ENCODE data around the gene TPCN2. TPM values are rescaled to one million over a fixed set of nuclear protein-coding genes. Genes with fewer than 3 reads are reported as not detected.

The TPCN2 gene
- total RNA-seq, 1 donor from 2014 or later = 14.2 TPM

DNA sequence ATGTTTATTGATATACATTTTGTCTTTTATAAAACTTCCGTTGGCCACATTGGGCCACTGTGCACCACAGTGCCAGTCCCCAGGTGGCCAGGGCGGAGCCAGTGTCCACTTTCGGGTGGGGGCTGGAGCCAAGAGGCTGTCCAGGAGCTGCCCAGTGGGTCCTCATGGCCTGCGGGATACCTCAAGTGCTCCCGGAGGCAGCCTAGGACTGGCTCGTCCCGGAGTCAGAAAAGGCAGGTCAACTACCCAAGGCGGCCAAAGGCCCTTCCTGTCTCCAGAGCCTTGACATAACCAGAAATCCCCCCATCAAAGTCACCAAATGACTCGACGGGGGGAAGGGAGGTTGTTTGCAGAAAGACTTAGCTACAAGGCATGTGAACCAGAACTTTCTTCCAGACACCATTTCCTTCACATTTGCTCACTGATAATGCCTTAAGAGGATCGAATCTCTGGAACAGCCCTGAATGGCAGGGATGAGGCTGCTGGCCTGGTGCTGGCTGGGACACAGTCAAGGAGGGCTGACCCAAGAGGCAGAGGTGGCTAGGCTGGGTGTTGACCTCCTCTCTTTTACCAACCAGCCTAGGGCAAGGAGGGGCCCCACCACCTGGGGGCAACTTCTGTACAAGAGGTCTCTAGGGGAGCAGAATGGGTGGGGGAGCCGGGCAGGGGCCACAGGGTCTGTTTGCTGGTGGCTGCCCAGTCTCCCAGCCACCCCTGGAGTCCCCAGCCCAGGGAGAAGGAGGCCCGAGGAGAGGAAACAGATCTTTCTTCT, 44.1 kb upstream of the TPCN2 start:
- Mint-ChIP-seq H3K4me1 (peaks cover 15% of the 10 kb centered on the region), H3K27me3 (ENCODE audit: low read depth) (peaks cover 2% of the 10 kb centered on the region), H3K27ac (ENCODE audit: unreplicated experiment) (no peak overlapping the region), H3K36me3 (ENCODE audit: low read depth) (no peaks in the 10 kb centered on the region), H3K4me3 (no peak overlapping the region), H3K9me3 (no peaks in the 10 kb centered on the region)
- DNase-seq (ENCODE audit: low read depth, low spot score) = no peak
- TF ChIP-seq, protein P1, sequence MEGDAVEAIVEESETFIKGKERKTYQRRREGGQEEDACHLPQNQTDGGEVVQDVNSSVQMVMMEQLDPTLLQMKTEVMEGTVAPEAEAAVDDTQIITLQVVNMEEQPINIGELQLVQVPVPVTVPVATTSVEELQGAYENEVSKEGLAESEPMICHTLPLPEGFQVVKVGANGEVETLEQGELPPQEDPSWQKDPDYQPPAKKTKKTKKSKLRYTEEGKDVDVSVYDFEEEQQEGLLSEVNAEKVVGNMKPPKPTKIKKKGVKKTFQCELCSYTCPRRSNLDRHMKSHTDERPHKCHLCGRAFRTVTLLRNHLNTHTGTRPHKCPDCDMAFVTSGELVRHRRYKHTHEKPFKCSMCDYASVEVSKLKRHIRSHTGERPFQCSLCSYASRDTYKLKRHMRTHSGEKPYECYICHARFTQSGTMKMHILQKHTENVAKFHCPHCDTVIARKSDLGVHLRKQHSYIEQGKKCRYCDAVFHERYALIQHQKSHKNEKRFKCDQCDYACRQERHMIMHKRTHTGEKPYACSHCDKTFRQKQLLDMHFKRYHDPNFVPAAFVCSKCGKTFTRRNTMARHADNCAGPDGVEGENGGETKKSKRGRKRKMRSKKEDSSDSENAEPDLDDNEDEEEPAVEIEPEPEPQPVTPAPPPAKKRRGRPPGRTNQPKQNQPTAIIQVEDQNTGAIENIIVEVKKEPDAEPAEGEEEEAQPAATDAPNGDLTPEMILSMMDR (conservative IDR thresholded peaks at IDR 0.05) = no peak

DNA sequence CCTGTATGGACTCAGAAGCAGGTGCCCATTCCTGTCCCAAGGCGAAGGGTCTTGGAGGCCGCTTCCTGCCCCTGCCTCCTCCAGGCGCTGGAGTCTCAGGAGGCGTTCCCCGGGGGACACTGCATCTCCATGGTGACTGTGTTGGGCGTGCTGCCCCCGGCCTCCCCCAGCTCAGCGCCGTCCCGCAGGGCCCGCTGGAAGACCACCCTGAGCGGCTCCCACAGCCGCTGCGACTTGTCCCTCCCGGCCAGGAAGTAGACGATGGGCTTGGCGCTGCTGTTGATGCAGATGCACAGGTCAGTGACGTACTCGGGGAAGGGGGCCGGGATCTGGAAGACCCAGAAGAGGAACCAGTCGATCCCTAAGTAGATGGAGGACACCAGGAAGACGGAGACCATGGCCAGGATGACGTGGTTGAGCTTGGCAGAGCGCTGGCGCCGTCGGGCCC, 43.5 kb upstream of the TPCN2 start:
- Mint-ChIP-seq H3K27me3 (ENCODE audit: low read depth) (peaks cover 2% of the 10 kb centered on the region), H3K36me3 (ENCODE audit: low read depth) (no peaks in the 10 kb centered on the region), H3K4me1 (peaks cover 15% of the 10 kb centered on the region), H3K27ac (ENCODE audit: unreplicated experiment) (no peak overlapping the region), H3K4me3 (no peak overlapping the region), H3K9me3 (no peaks in the 10 kb centered on the region)
- TF ChIP-seq, protein P1 (conservative IDR thresholded peaks at IDR 0.05) = no peak
- no peak for DNase-seq (ENCODE audit: low read depth, low spot score)

DNA sequence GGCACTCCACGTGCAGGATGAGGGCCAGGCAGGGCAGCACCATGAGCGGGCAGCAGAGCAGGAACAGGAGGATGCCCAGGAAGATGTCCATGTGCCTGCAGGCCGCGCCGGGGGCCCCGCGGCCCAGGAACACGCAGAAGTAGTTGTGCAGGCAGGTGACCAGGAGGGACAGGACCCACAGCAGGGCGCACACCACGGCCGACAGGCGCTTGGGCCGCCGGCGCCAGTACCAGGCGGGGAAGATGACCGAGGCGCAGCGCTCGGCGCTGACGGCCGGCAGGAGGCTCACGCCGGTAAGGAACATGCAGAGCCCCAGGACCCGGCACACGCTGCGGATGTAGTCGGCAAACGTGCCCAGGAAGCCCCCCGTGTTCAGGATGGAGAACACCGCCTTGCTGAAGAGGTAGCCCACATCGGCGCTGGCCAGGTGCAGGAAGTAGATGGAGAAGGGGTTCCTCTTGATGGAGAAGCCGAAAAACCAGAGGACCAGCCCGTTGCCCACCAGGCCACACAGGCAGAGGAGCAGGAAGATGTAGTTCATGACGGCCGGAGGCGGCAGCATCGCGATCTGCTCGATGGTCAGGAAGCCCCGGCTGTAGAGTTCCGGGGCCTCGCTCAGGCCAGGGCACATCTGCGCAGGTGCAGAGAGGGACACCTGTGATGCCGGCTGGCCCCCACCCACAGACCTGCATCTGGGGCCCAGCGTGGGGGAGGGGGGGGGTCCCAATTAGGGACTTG, 42.9 kb upstream of the TPCN2 start:
- TF ChIP-seq, protein P1 (conservative IDR thresholded peaks at IDR 0.05) = no peak
- peaks cover 2% of the 10 kb centered on the region for H3K27me3 Mint-ChIP-seq (ENCODE audit: low read depth)
- peaks cover 15% of the 10 kb centered on the region for H3K4me1 Mint-ChIP-seq
- H3K27ac Mint-ChIP-seq (ENCODE audit: unreplicated experiment) = no peak overlapping the region
- no peaks in the 10 kb centered on the region for H3K9me3 Mint-ChIP-seq
- no peak for DNase-seq (ENCODE audit: low read depth, low spot score)
- H3K36me3 Mint-ChIP-seq (ENCODE audit: low read depth) = no peaks in the 10 kb centered on the region
- no peak overlapping the region for H3K4me3 Mint-ChIP-seq

DNA sequence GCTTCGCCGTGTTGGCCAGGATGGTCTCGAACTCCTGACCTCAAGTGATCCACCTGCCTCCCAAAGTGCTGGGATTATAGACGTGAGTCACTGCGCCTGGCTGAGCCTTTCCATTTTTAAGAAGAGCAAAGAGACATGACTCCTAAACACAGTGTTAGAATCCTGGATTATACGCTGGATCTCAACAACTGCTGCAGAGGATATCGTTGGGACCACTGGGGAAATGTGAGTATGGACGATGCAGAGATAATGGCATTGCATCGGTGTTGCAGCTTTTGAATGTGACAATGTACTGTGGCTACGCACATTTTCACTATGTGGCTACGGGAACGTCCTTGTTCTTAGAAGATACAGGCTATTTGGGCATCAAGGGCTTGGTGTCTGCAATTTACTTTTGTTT, 41.9 kb upstream of the TPCN2 start:
- Mint-ChIP-seq H3K4me1 (peaks cover 20% of the 10 kb centered on the region), H3K36me3 (ENCODE audit: low read depth) (no peaks in the 10 kb centered on the region), H3K4me3 (no peak overlapping the region), H3K27me3 (ENCODE audit: low read depth) (peaks cover 7% of the 10 kb centered on the region), H3K27ac (ENCODE audit: unreplicated experiment) (no peak overlapping the region), H3K9me3 (no peaks in the 10 kb centered on the region)
- TF ChIP-seq, protein P1 (conservative IDR thresholded peaks at IDR 0.05) = no peak
- DNase-seq (ENCODE audit: low read depth, low spot score) = no peak

DNA sequence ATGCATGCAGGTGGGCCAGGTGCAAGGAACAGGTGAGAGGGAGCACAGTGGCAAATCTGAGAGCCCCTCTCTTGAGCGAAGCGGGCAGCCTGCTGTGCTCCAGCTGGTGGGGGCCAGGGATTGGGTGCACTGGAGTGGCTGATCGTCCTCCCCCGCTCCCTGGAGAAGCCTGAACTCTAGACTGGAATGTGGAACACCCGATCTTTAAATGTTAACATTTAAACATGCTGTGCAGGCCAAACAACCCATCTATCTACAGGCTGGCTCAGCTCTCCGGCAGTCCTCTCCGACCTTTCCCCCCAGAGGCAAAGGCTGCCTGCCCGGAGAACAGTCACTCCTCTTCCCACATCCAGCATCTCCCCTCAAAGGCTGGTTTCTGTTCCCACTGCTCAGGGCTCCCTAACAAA, 40.8 kb upstream of the TPCN2 start:
- no peak for DNase-seq (ENCODE audit: low read depth, low spot score)
- Mint-ChIP-seq H3K4me3 (no peak overlapping the region), H3K27ac (ENCODE audit: unreplicated experiment) (no peak overlapping the region), H3K27me3 (ENCODE audit: low read depth) (peaks cover 15% of the 10 kb centered on the region), H3K36me3 (ENCODE audit: low read depth) (no peaks in the 10 kb centered on the region), H3K4me1 (peaks cover 21% of the 10 kb centered on the region), H3K9me3 (no peaks in the 10 kb centered on the region)
- TF ChIP-seq, protein P1 (conservative IDR thresholded peaks at IDR 0.05) = no peak

Measured in neural crest cell (in vitro differentiated cells).